ENCODE results near the gene CDC34.

CDC34 gene

DNA sequence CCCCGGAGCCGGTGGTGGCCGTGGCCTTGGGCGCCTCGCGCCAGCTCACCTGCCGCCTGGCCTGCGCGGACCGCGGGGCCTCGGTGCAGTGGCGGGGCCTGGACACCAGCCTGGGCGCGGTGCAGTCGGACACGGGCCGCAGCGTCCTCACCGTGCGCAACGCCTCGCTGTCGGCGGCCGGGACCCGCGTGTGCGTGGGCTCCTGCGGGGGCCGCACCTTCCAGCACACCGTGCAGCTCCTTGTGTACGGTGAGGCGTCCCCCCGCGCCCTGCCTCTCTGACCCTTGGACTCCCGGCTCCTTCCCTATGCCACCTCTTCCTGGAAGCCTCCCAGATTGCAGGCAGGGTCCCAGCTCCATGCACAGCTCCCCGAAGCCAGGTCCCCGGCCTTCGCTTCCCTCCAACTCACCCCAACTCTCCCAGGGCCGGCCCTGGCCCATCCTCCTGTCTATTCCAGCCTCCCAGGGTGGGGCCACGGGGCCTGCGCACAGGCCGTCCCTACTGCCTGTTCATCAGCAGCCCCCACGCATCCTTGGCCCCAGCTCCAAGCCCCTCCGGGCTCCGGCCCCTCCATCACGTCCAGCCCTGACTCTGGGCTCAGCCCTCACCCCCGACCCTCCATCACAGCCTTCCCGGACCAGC is 33.6 kb upstream of the CDC34 start:
- no peak for DNase-seq

- no peak for DNase-seq
Observed at GRCh38 chr19:498511-498891, 33.1 kb upstream of the CDC34 start.

- no peak for DNase-seq
Observed at GRCh38 chr19:498977-499623, 32.5 kb upstream of the CDC34 start.

DNA sequence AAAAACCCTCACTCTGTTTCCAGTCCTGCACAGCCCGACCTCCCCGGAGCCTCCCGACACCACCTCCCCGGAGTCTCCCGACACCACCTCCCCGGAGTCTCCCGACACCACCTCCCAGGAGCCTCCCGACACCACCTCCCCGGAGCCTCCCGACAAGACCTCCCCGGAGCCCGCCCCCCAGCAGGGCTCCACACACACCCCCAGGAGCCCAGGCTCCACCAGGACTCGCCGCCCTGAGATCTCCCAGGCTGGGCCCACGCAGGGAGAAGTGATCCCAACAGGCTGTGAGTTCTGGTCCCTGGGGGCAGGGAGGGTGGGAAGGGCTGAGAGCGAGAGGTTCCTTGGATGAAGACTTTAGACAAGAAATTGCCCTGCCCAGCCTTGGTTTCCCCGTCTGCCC is 29.9 kb upstream of the CDC34 start:
- DNase-seq, result no peak

GRCh38 chr19:504616-505015 is 26.9 kb upstream of the CDC34 start:
- no peak for DNase-seq

GRCh38 chr19:506404-507285 is 24.9 kb upstream of the CDC34 start:
- peak; percentile 99 for DNase-seq

DNA sequence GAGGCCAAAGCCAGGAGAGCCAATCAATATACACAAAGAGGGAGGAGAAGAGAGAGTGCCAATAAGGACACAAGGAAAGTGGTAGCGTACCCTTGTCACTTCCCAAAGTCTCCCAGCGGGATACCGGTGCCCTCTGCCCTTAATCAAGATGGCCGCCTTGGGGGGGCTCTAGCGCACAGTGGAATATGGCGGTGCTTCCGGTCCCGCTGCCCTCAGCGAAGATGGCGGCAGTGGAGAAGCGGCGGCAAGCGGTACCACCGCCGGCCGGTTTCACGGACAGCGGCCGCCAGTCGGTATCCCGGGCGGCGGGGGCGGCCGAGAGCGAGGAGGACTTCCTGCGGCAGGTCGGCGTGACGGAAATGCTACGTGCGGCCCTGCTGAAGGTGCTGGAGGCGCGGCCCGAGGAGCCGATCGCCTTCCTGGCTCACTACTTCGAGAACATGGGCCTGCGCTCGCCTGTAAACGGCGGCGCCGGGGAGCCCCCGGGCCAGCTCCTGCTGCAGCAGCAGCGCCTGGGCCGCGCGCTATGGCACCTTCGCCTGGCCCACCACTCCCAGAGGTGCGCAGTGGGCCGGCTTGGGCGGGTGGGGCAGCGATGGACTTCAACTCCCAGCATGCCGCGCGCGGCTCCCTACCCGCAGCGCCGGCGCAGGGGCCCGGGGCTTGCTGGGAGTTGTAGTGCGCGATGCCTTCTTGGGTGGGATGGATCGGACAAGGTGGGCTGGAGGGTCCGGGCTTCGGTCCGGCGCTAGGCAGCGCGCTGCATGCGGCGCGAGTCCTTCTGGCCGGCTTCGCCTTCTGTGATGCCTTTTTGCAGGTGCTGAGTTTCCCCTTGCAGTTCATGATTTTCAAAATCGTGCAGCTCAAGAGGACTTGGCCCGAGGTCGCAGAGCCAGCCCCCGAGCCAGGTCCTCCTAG is 24.0 kb upstream of the CDC34 start, which contains the start of gene TPGS1:
Gene TPGS1 (plus strand): TSS at position 212 of the 918 bp plus-strand sequence. CDS start 10 bp downstream, at position 222.
- peak; percentile 83 for DNase-seq

- no peak for DNase-seq
Observed at GRCh38 chr19:508204-509150, 23.1 kb upstream of the CDC34 start.

DNA sequence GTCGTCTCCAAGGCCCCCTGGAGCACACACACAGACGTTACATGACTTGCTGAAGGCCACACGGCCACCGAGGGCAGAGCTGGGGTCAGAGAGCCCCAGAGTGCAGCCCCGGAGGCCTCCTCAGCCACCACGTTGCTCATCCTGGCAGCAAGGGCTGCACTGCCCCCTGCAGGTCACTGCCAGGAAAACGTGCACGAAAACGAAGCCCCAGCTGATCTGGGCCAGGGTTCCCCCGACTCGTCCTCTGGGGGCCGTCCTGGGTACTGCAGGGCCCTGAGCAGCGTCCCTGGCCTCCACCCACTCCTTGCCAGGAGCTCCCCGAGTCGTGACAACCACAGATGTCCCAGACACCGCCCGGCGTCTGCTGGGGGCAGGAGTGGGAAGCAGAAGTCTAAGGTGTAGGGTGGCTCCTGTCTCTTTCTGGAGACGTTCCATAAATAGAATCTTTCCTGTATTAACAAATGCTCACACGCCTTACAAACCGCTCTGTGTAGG is 20.9 kb upstream of the CDC34 start:
- peak; percentile 86 for DNase-seq

DNA sequence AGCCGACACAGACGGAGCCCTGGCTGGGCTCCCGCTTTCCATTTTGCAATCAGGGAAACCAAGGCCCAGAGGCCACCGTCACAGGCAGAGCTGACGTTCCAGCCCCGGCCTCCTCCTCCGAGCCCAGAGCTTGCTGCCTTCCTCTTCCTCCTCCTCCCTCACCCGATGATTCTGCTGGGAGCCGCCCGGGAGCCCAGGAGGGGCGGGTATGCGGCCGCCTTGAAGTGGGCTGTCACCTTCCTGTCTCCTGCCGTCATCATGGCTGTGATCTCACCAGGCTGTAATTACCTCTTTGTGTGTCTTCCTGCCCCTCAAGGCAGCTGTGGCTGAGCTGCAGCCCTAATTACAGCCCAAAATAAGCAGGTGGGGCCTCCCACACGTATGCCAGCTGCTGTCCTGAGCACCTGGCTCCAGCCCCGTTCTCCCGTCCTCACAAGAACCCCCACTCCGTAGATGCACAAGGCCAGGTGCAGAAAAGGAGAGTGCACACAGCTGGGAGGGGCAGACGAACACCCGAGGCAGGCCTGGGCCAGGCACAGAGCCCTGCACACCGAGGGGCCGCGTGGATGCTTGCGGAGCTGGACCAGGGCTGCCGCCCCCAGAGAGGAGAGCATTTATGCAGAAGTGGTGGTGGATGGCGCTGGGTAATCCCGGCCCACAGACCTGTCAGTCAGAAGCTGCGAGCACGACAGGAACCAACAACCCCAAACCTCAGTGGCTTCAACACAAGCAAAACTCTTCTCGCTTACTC is 20.3 kb upstream of the CDC34 start:
- no peak for DNase-seq

GRCh38 chr19:512547-513365 is 18.8 kb upstream of the CDC34 start:
- DNase-seq, result no peak

- DNase-seq, result no peak
Observed at GRCh38 chr19:513368-514165, 18.0 kb upstream of the CDC34 start.

DNA sequence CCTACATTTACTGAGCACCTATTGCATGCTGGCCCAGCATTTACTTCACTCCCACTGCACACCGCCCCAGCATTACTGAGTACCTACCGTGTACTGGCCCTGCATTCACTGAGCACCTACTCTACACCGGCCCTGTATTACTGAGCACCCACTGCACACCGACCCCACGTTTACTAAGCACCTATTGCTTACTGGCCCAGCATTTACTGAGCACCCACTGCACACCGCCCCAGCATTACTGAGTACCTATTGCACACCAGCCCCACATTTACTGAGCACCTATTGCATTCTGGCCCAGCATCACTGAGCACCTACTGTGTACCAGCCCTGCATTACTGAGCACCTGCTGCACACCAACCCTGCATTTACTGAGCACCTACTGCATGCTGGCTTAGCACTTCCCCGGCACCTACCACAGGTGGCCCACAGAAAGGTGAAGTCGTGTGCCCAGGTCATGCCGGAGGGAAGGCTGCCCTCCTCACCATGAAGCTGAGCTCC is 17.3 kb upstream of the CDC34 start:
- DNase-seq, result no peak

DNA sequence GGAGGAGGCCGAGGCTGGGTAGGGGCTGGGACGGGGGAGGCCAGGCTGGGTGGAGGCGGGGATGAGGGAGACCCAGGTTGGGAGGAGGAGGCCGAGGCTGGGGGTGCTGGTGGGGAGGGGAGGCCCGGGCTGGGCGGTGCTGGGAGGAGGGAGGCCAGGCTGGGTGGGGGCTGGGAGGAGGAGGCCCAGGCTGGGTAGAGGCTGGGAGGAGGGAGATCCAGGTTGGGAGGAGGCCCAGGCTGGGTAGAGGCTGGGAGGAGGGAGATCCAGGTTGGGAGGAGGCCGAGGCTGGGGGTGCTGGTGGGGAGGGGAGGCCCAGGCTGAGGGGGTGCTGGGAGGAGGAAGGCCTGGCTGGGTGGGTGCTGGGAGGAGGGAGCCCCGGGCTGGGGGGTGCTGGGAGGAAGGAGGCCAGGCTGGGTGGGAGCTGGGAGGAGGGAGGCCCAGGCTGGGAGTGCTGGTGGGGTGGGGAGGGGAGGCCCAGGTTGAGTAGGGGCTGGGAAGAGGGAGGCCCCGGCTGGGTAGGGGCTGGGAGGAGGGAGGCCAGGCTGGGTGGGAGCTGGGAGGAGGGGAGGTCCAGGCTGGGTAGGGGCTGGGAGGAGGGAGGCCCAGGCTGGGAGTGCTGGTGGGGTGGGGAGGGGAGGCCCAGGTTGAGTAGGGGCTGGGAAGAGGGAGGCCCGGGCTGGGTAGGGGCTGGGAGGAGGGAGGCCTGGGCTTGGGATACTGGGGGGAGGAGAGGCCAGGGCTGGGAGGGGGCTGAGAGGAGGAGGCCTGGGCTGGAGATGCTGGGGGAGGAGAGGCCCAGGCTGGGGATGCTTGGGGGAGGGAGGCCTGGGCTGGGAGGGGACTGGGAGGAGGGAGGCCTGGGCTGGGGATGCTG is 13.6 kb upstream of the CDC34 start:
- no peak for DNase-seq

GRCh38 chr19:518598-519231 is 12.8 kb upstream of the CDC34 start:
- DNase-seq, result peak; percentile 46

DNA sequence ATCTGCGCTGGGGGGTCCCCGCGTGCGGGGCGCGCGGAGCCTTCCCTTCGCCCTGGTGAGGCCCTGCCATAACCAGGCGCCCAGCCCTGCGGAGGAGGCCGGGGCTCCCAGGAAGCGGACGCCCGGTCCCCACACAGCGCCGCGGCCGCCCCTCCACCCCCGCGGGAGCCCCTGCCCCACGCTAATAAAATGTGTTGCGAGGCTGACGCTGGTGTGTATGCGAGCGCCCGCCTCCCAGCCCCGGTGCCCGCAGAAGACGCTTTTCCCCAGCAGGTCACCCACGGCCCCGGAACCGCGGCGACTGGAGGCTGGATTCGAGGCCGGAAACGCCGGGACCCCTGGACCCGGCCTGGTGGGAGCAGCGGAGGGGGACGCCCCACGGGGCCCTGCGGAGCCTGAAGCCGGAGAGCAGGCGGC is 12.1 kb upstream of the CDC34 start:
- DNase-seq, result no peak

GRCh38 chr19:522726-523125 is 8.8 kb upstream of the CDC34 start:
- no peak for DNase-seq
